ENCODE data around the gene MATK. TPM values are rescaled to one million over a fixed set of nuclear protein-coding genes. Genes with fewer than 3 reads are reported as not detected.

The MATK gene
- total and polyA plus RNA-seq, 2 donors from 2014 or later, result 2.7 to 4.2 TPM

DNA sequence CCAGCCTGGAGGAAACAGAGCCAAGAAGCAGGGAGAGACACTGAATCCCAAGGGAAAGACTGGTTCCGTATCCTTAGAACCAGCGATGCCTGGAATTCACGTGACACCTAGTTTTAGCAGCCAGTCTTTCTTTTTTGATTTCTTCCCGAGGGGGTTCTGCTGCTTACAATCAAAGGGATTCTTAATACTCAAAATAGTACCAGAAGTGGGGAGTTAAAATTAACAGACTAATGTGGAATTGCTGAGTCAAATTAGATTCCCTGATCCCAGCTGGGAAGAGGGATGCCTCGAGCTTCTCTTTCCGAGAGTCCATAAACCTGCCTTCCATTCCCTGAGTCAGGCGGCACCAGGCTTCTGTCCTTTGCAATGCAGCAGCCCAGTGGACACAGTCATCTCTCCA lies 4.8 kb upstream of the MATK start:
- Histone ChIP-seq H3K27me3 (ENCODE audit: control insufficient read depth, insufficient read depth, low read length) (no peaks in the 10 kb centered on the region), H3K27ac (ENCODE audit: low read depth in 2 of 2, low read length in 2 of 2) (no peak overlapping the region), H3K9me3 (ENCODE audit: control insufficient read depth in 2 of 3, insufficient read depth in 1 of 3, low read length in 3 of 3) (no peaks in the 10 kb centered on the region), H3K4me3 (ENCODE audit: low read length in 3 of 3) (no peak overlapping the region), H3K4me1 (ENCODE audit: control insufficient read depth in 2 of 3, insufficient read depth in 2 of 3, low read depth in 1 of 3, low read length in 3 of 3) (no peaks in the 10 kb centered on the region), H3K9ac (ENCODE audit: low read length in 3 of 3) (no peak overlapping the region), H3K36me3 (ENCODE audit: control insufficient read depth in 2 of 3, insufficient read depth in 3 of 3, low read length in 3 of 3) (no peaks in the 10 kb centered on the region)
- DNase-seq (no peak), FAIRE-seq (no peak)
- TF ChIP-seq, protein P1, sequence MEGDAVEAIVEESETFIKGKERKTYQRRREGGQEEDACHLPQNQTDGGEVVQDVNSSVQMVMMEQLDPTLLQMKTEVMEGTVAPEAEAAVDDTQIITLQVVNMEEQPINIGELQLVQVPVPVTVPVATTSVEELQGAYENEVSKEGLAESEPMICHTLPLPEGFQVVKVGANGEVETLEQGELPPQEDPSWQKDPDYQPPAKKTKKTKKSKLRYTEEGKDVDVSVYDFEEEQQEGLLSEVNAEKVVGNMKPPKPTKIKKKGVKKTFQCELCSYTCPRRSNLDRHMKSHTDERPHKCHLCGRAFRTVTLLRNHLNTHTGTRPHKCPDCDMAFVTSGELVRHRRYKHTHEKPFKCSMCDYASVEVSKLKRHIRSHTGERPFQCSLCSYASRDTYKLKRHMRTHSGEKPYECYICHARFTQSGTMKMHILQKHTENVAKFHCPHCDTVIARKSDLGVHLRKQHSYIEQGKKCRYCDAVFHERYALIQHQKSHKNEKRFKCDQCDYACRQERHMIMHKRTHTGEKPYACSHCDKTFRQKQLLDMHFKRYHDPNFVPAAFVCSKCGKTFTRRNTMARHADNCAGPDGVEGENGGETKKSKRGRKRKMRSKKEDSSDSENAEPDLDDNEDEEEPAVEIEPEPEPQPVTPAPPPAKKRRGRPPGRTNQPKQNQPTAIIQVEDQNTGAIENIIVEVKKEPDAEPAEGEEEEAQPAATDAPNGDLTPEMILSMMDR (IDR thresholded peaks at IDR 0.05; ENCODE audit: borderline replicate concordance, extremely low read depth, insufficient read depth), result no peak
- intact Hi-C loops (cut with DNase I), result no loop called here

DNA sequence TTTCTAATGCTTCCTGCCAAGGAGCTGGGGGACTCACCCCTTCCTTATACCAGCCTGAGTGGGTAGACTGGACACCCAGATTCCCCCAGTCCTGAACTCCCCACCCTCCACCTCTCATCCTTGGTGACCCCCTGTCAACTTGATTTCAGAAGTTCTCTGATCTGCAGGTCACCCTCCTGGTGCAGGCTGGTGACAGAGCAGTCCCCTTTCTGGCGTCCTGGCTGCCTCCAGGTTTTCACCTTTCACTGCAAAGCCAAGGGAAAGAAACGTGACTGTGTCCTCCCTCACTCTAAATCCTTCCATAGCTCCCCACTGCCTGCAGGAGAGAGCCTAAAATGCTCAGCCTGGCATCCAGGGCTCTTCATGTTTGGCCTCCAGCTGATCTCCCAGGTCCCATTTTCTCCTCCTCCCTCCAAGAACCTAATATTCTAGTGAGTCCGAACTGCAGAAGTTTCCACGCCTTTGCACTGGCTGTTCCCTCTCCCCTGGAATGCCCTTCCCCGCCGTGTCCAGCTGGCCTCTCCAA lies 4.1 kb upstream of the MATK start:
- Histone ChIP-seq H3K4me1 (ENCODE audit: control insufficient read depth in 2 of 3, insufficient read depth in 2 of 3, low read depth in 1 of 3, low read length in 3 of 3) (no peaks in the 10 kb centered on the region), H3K4me3 (ENCODE audit: low read length in 3 of 3) (no peak overlapping the region), H3K36me3 (ENCODE audit: control insufficient read depth in 2 of 3, insufficient read depth in 3 of 3, low read length in 3 of 3) (no peaks in the 10 kb centered on the region), H3K27me3 (ENCODE audit: control insufficient read depth, insufficient read depth, low read length) (peaks cover 2% of the 10 kb centered on the region), H3K9me3 (ENCODE audit: control insufficient read depth in 2 of 3, insufficient read depth in 1 of 3, low read length in 3 of 3) (no peaks in the 10 kb centered on the region), H3K27ac (ENCODE audit: low read depth in 2 of 2, low read length in 2 of 2) (no peak overlapping the region), H3K9ac (ENCODE audit: low read length in 3 of 3) (no peak overlapping the region)
- no peak for FAIRE-seq
- TF ChIP-seq, protein P1 (IDR thresholded peaks at IDR 0.05; ENCODE audit: borderline replicate concordance, extremely low read depth, insufficient read depth), result no peak
- no peak for DNase-seq
- intact Hi-C loops (cut with DNase I), result no loop called here

DNA sequence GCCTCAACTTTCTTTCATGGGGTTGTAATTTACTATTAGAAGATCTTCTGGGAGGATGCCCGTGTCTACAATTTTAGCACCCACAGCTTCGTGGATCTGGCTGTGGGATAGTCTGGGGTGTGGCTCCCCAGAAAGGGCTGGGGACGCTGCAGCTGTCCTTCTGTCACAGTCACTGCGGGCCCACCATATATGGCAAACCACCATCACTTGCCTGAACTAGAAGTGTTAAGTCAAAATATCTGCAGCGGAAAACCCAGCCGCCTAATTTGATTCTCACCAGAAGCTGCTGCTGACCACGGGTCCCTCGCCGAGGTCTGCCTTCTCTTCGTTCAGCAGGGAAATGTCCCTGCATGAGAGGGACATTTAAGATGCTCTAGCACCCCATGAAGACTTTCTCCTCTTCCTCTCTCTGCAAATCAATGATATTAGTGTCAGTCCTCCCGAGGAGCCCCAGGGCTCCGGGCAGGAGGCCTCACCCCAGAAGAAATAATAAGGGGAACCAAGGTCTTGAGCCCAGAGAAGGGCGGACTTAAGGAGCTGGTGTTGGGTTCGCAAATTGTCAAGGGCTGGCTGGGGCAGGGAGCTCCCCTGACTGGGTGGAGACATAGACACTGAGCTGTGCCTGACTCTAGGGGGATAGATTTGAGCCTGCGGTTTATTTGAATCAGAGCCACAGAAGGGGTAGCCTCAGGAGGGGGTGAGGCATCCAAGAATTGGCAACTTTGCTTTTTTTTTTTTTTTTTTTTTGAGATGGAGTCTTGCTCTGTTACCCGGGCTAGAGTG lies 3.0 kb upstream of the MATK start:
- Histone ChIP-seq H3K36me3 (ENCODE audit: control insufficient read depth in 2 of 3, insufficient read depth in 3 of 3, low read length in 3 of 3) (no peaks in the 10 kb centered on the region), H3K4me3 (ENCODE audit: low read length in 3 of 3) (no peak overlapping the region), H3K27ac (ENCODE audit: low read depth in 2 of 2, low read length in 2 of 2) (no peak overlapping the region), H3K27me3 (ENCODE audit: control insufficient read depth, insufficient read depth, low read length) (peaks cover 2% of the 10 kb centered on the region), H3K9me3 (ENCODE audit: control insufficient read depth in 2 of 3, insufficient read depth in 1 of 3, low read length in 3 of 3) (no peaks in the 10 kb centered on the region), H3K9ac (ENCODE audit: low read length in 3 of 3) (no peak overlapping the region), H3K4me1 (ENCODE audit: control insufficient read depth in 2 of 3, insufficient read depth in 2 of 3, low read depth in 1 of 3, low read length in 3 of 3) (no peaks in the 10 kb centered on the region)
- peak in 1 of 5 donors; percentile 50 for DNase-seq
- intact Hi-C loops (cut with DNase I), result no loop called here
- no peak for FAIRE-seq
- TF ChIP-seq, protein P1 (IDR thresholded peaks at IDR 0.05; ENCODE audit: borderline replicate concordance, extremely low read depth, insufficient read depth), result no peak
